Measurements from ENCODE around the gene CFAP299. TPM values are rescaled to one million over a fixed set of nuclear protein-coding genes. Genes with fewer than 3 reads are reported as not detected.

Gene CFAP299
- total RNA-seq, 4 donors from 2014 or later, result 0.79 TPM; not detected in 3

GRCh38 chr4:80322716-80323115 lies 12.8 kb upstream of the CFAP299 start:
- DNase-seq (ENCODE audit: low spot score) (no peak), ATAC-seq (ENCODE audit: low FRiP score) (peak; percentile 75)
- no peak for TF ChIP-seq CTCF (IDR thresholded peaks at IDR 0.05)

GRCh38 chr4:80324171-80324570 lies 11.4 kb upstream of the CFAP299 start:
- TF ChIP-seq CTCF (IDR thresholded peaks at IDR 0.05), result no peak
- DNase-seq (ENCODE audit: low spot score) (no peak), ATAC-seq (ENCODE audit: low FRiP score) (no peak)

- no peak for TF ChIP-seq CTCF (IDR thresholded peaks at IDR 0.05)
- ATAC-seq (ENCODE audit: low FRiP score) (no peak), DNase-seq (ENCODE audit: low spot score) (no peak)
These were observed 3.8 kb upstream of the CFAP299 start for GRCh38 chr4:80331693-80332092.

GRCh38 chr4:80333121-80333520 lies 2.4 kb upstream of the CFAP299 start:
- ATAC-seq (ENCODE audit: low FRiP score), result no peak
- TF ChIP-seq CTCF (IDR thresholded peaks at IDR 0.05), result no peak
- no peak for DNase-seq (ENCODE audit: low spot score)

GRCh38 chr4:80334568-80334967 lies 962 bp upstream of the CFAP299 start:
- DNase-seq (ENCODE audit: low spot score) (no peak), ATAC-seq (ENCODE audit: low FRiP score) (no peak)
- TF ChIP-seq CTCF (IDR thresholded peaks at IDR 0.05), result no peak

GRCh38 chr4:80335226-80335553 lies 340 bp upstream of the CFAP299 start:
- no peak for DNase-seq (ENCODE audit: low spot score)
- ATAC-seq (ENCODE audit: low FRiP score), result no peak
- TF ChIP-seq CTCF (IDR thresholded peaks at IDR 0.05), result no peak

GRCh38 chr4:80336582-80336981 lies 1.1 kb downstream of the CFAP299 start:
- no peak for ATAC-seq (ENCODE audit: low FRiP score)
- no peak for DNase-seq (ENCODE audit: low spot score)
- no peak for TF ChIP-seq CTCF (IDR thresholded peaks at IDR 0.05)

Measured in omental fat pad (tissue), 4 donors.